Measurements from ENCODE around the gene COL4A2.

COL4A2 gene

GRCh38 chr13:110474713-110475112 is 167.6 kb downstream of the COL4A2 start:
- H3K9me3 ChIP-seq (ENCODE audit: control insufficient read depth, insufficient read depth, low read depth, low read length), result no peaks in the 10 kb centered on the region
- peak; percentile 45; the same call in 1 of the 2 replicates for TF ChIP-seq ZNF18 (tag by site-specific recombination; IDR thresholded peaks at IDR 0.05)
- no peak for TF ChIP-seq ZNF660 (tag by site-specific recombination; IDR thresholded peaks at IDR 0.05)
- no peak overlapping the region for H3K4me3 ChIP-seq (ENCODE audit: low read depth, low read length)
- no peaks in the 10 kb centered on the region for H3K4me1 ChIP-seq (ENCODE audit: control insufficient read depth, insufficient read depth, low read length)
- H3K36me3 ChIP-seq (ENCODE audit: control insufficient read depth in 2 of 2, insufficient read depth in 1 of 2, low read length in 2 of 2), result peaks cover 0 to 27% of the 10 kb centered on the region in 2 experiments; a peak in 1 of 3 replicates
- H3K27ac ChIP-seq (ENCODE audit: extremely low read depth, low read depth, low read length), result no peak overlapping the region
- ChIA-PET CTCF (no interaction called here), POLR2A (no interaction called here)

- H3K36me3 ChIP-seq (ENCODE audit: control insufficient read depth in 2 of 2, insufficient read depth in 1 of 2, low read length in 2 of 2), result peaks cover 0 to 26% of the 10 kb centered on the region in 2 experiments; a peak in 1 of 3 replicates
- no peak overlapping the region for H3K27ac ChIP-seq (ENCODE audit: extremely low read depth, low read depth, low read length)
- TF ChIP-seq ZNF645 (tag by site-specific recombination; IDR thresholded peaks at IDR 0.05), result no peak
- no peak for TF ChIP-seq SP2 (tag by site-specific recombination; IDR thresholded peaks at IDR 0.05)
- TF ChIP-seq SP7 (tag by site-specific recombination; IDR thresholded peaks at IDR 0.05), result no peak
- TF ChIP-seq ZNF621 (tag by site-specific recombination; IDR thresholded peaks at IDR 0.05), result no peak
- no peak for TF ChIP-seq ZNF404 (tag by site-specific recombination; IDR thresholded peaks at IDR 0.05)
- TF ChIP-seq ZFP3 (tag by site-specific recombination; IDR thresholded peaks at IDR 0.05; ENCODE audit: low read depth), result no peak
- no peak for TF ChIP-seq ZNF266 (tag by site-specific recombination; IDR thresholded peaks at IDR 0.05; ENCODE audit: low read depth)
- no peak for TF ChIP-seq ZNF837 (tag by site-specific recombination; IDR thresholded peaks at IDR 0.05)
- TF ChIP-seq ZNF549 (tag by site-specific recombination; IDR thresholded peaks at IDR 0.05), result no peak
- TF ChIP-seq ZNF324 (tag by site-specific recombination; IDR thresholded peaks at IDR 0.05), result no peak
- TF ChIP-seq WT1 (tag by site-specific recombination; IDR thresholded peaks at IDR 0.05), result no peak
- no peak for TF ChIP-seq ZSCAN4 (tag by site-specific recombination; IDR thresholded peaks at IDR 0.05)
- TF ChIP-seq ATF2 (tag by site-specific recombination; IDR thresholded peaks at IDR 0.05; ENCODE audit: low read depth), result no peak
- TF ChIP-seq ZNF311 (tag by site-specific recombination; IDR thresholded peaks at IDR 0.05; ENCODE audit: borderline replicate concordance), result no peak
- no peak for TF ChIP-seq PATZ1 (tag by site-specific recombination; IDR thresholded peaks at IDR 0.05)
- no peak for TF ChIP-seq HOXA7 (CRISPR knock-in tag; IDR thresholded peaks at IDR 0.05; ENCODE audit: borderline replicate concordance)
- H3K4me1 ChIP-seq (ENCODE audit: control insufficient read depth, insufficient read depth, low read length), result no peaks in the 10 kb centered on the region
- H3K9me3 ChIP-seq (ENCODE audit: control insufficient read depth, insufficient read depth, low read depth, low read length), result no peaks in the 10 kb centered on the region
- POLR2A ChIA-PET, result no interaction called here
- CTCF ChIA-PET, result no interaction called here
- no peak overlapping the region for H3K4me3 ChIP-seq (ENCODE audit: low read depth, low read length)
Measured at GRCh38 chr13:110475117-110475516, 168.0 kb downstream of the COL4A2 start.
